Measurements from ENCODE around the gene GUCY2F. TPM values are rescaled to one million over a fixed set of nuclear protein-coding genes. Genes with fewer than 3 reads are reported as not detected.

The GUCY2F gene
- total and polyA plus RNA-seq, 4 experiments from 2014 or later: not detected

GRCh38 chrX:109343671-109344070 lies 138.2 kb downstream of the GUCY2F start:
- no peak overlapping the region for H3K4me3 ChIP-seq (ENCODE audit: low read length in 2 of 2)
- H3K27me3 ChIP-seq (ENCODE audit: insufficient read depth, low read length): no peaks in the 10 kb centered on the region
- intact Hi-C loops (cut with micrococcal nuclease): no loop called here
- no peaks in the 10 kb centered on the region for H3K4me1 ChIP-seq (ENCODE audit: insufficient read depth, low read length)
- CTCF ChIA-PET (ENCODE audit: partially characterized antibody): no interaction called here
- POLR2A ChIA-PET (ENCODE audit: partially characterized antibody): no interaction called here
- Mint-ChIP-seq H3K4me3 (no peak overlapping the region), H3K36me3 (no peaks in the 10 kb centered on the region), H3K9me3 (peaks cover 0 to 2% (median 0%) of the 10 kb centered on the region in 8 donors), H3K4me1 (no peaks in the 10 kb centered on the region), H3K27ac (no peak overlapping the region), H3K27me3 (peaks cover 0 to 2% of the 10 kb centered on the region in 2 donors)
- H3K9me3 ChIP-seq (ENCODE audit: control insufficient read depth in 1 of 2, low read length in 2 of 2): no peaks in the 10 kb centered on the region
- DNase-seq: no peak
- H3K36me3 ChIP-seq (ENCODE audit: insufficient read depth, low read length): no peaks in the 10 kb centered on the region
- no peak overlapping the region for H3K27ac ChIP-seq (ENCODE audit: low read depth, low read length)

- Mint-ChIP-seq H3K27me3 (no peaks in the 10 kb centered on the region), H3K4me1 (no peaks in the 10 kb centered on the region), H3K9me3 (peaks cover 0 to 14% (median 1%) of the 10 kb centered on the region in 8 donors), H3K36me3 (no peaks in the 10 kb centered on the region), H3K27ac (no peak overlapping the region), H3K4me3 (no peak overlapping the region)
- Histone ChIP-seq H3K4me3 (ENCODE audit: low read length in 2 of 2) (no peak overlapping the region), H3K4me1 (ENCODE audit: insufficient read depth, low read length) (no peaks in the 10 kb centered on the region), H3K27ac (ENCODE audit: low read depth, low read length) (no peak overlapping the region), H3K27me3 (ENCODE audit: insufficient read depth, low read length) (no peaks in the 10 kb centered on the region), H3K9me3 (ENCODE audit: control insufficient read depth in 1 of 2, low read length in 2 of 2) (no peaks in the 10 kb centered on the region), H3K36me3 (ENCODE audit: insufficient read depth, low read length) (no peaks in the 10 kb centered on the region)
- DNase-seq: no peak
- CTCF ChIA-PET (ENCODE audit: partially characterized antibody): interaction anchor here (0.6 kb wide), 1 partner anchor 911 kb away, joined by 3 read pairs; no protein-coding TSS in a partner anchor
- intact Hi-C loops (cut with micrococcal nuclease): no loop called here
- POLR2A ChIA-PET (ENCODE audit: partially characterized antibody): no interaction called here
These were observed 145.7 kb downstream of the GUCY2F start for GRCh38 chrX:109336141-109336540.

- Mint-ChIP-seq H3K4me1 (no peaks in the 10 kb centered on the region), H3K9me3 (no peaks in the 10 kb centered on the region), H3K4me3 (no peak overlapping the region), H3K27me3 (no peaks in the 10 kb centered on the region), H3K27ac (no peak overlapping the region), H3K36me3 (no peaks in the 10 kb centered on the region)
- ChIA-PET POLR2A (ENCODE audit: partially characterized antibody) (no interaction called here), CTCF (ENCODE audit: partially characterized antibody) (interaction anchor here (0.7 kb wide), 1 partner anchor 788 kb away, joined by 3 read pairs; no protein-coding TSS in a partner anchor)
- no peak overlapping the region for H3K27ac ChIP-seq (ENCODE audit: low read depth, low read length)
- H3K4me3 ChIP-seq (ENCODE audit: low read length in 2 of 2): no peak overlapping the region
- H3K27me3 ChIP-seq (ENCODE audit: insufficient read depth, low read length): no peaks in the 10 kb centered on the region
- H3K4me1 ChIP-seq (ENCODE audit: insufficient read depth, low read length): no peaks in the 10 kb centered on the region
- H3K9me3 ChIP-seq (ENCODE audit: control insufficient read depth in 1 of 2, low read length in 2 of 2): no peaks in the 10 kb centered on the region
- intact Hi-C loops (cut with micrococcal nuclease): no loop called here
- no peak for DNase-seq
- no peaks in the 10 kb centered on the region for H3K36me3 ChIP-seq (ENCODE audit: insufficient read depth, low read length)
These were observed 154.6 kb downstream of the GUCY2F start for GRCh38 chrX:109327251-109327650.

Other genes with a start within 250 kb of the GUCY2F start
- 1 to 10 TPM; 6.2 to 6.3 TPM for gene NXT2, start 54.8 kb upstream of the GUCY2F start, total RNA-seq
- gene NXT2, start 54.8 kb upstream of the GUCY2F start, polyA plus RNA-seq: 10 to 100 TPM; 14.9 to 27.7 TPM
- gene KCNE5, start 143.1 kb upstream of the GUCY2F start, total RNA-seq: under 1 TPM in 1 of 2 experiments, not detected in 1; 0.22 TPM
- not detected for gene KCNE5, start 143.1 kb upstream of the GUCY2F start, polyA plus RNA-seq